HepG2 (cell line): ENCODE results near the gene ATOH7. TPM values are rescaled to one million over a fixed set of nuclear protein-coding genes. Genes with fewer than 3 reads are reported as not detected.

ENCODE experiments used
- ARID5B ChIP-seq: IDR thresholded peaks from 2 replicates; pipeline ENCODE4 v1.4.0; 2020; ENCODE audit warnings: mild to moderate bottlenecking, missing genetic modification reagents
- CC2D1A ChIP-seq: sonication (generic); formaldehyde crosslinking; IDR thresholded peaks from 2 replicates; pipeline ENCODE4 v1.8.1; 2023; ENCODE audit warnings: mild to moderate bottlenecking, missing genetic modification reagents
- FOXO4 ChIP-seq: sonication (generic); formaldehyde crosslinking; conservative IDR thresholded peaks from 2 replicates; pipeline ENCODE4 v1.8.1; 2023; ENCODE audit warnings: missing genetic modification reagents
- ISL2 ChIP-seq: sonication (generic); formaldehyde crosslinking; IDR thresholded peaks from 2 replicates; pipeline ENCODE4 v1.5.0; 2020; ENCODE audit warnings: missing genetic modification reagents
- NAIF1 ChIP-seq: sonication (generic); formaldehyde crosslinking; IDR thresholded peaks from 2 replicates; pipeline ENCODE4 v1.5.0; 2020; ENCODE audit warnings: mild to moderate bottlenecking, missing genetic modification reagents, borderline replicate concordance
- SATB2 ChIP-seq: sonication (generic); formaldehyde crosslinking; IDR thresholded peaks from 2 replicates; pipeline ENCODE4 v1.5.0; 2020; ENCODE audit warnings: missing genetic modification reagents
- ZNF138 ChIP-seq: sonication (generic); formaldehyde crosslinking; IDR thresholded peaks from 2 replicates; pipeline ENCODE4 v1.5.0; 2020; ENCODE audit warnings: mild to moderate bottlenecking, low read depth, missing genetic modification reagents
- ZNF879 ChIP-seq: sonication (generic); formaldehyde crosslinking; IDR thresholded peaks from 2 replicates; pipeline ENCODE4 v1.8.1; 2023; ENCODE audit warnings: missing genetic modification reagents
- polyA plus RNA-seq, 8 experiments: library from polyadenylated mRNA; depleted of rRNA in 3 of 8; stranded (reverse) in 7 of 8; unstranded in 1 of 8; fragments of >200 nt; fragmentation: Illumina TruSeq in 4 of 8; extraction: Trizol in 4 of 8; gene quantifications; 2 replicates each; pipeline versions ENCODE4 v1.2.1 to v1.2.3, GENCODE V29; 2011 to 2016; ENCODE audit warnings: low read depth in 4 of 8, missing spikeins in 1 of 8, mixed read lengths in 1 of 8; ENCODE audit not compliant: insufficient read depth in 1 of 8
- total RNA-seq, 5 experiments: library from RNA; depleted of rRNA; stranded (reverse); fragments of >200 nt; fragmentation: Illumina TruSeq; extraction: Trizol; gene quantifications; 2 replicates each; pipeline ENCODE4 v1.2.3, GENCODE V29; 2016; ENCODE audit warnings: low read depth in 1 of 5
- TF ChIP-seq, protein P1 (sequence below): sonication (generic); formaldehyde crosslinking; IDR thresholded peaks from 2 replicates; pipeline ENCODE4 v1.5.1; 2020; ENCODE audit warnings: mild to moderate bottlenecking, missing genetic modification reagents, moderate library complexity
- TF ChIP-seq, protein P2 (sequence below): sonication (generic); formaldehyde crosslinking; IDR thresholded peaks from 2 replicates; pipeline ENCODE4 v1.5.0; 2020; ENCODE audit warnings: missing genetic modification reagents
- TF ChIP-seq, protein P3 (sequence below): sonication (generic); formaldehyde crosslinking; IDR thresholded peaks from 2 replicates; pipeline ENCODE4 v1.8.0; 2023; ENCODE audit warnings: mild to moderate bottlenecking, missing genetic modification reagents
- TF ChIP-seq, protein P4 (sequence below): sonication (generic); formaldehyde crosslinking; IDR thresholded peaks from 2 replicates; pipeline ENCODE4 v1.4.0; 2020; ENCODE audit warnings: missing genetic modification reagents

ATOH7 gene
- total and polyA plus RNA-seq, 2 of the 13 experiments (the other 11 are each of a cell fraction or from before 2014, with no cell fraction given), result 0.07 to 0.11 TPM

GRCh38 chr10:68231106-68231816 lies 652 bp downstream of the ATOH7 start (continued):
- TF ChIP-seq ISL2 (CRISPR knock-in tag), result peak; percentile 59
- no peak for TF ChIP-seq ARID5B (CRISPR knock-in tag)
- TF ChIP-seq, protein P1, sequence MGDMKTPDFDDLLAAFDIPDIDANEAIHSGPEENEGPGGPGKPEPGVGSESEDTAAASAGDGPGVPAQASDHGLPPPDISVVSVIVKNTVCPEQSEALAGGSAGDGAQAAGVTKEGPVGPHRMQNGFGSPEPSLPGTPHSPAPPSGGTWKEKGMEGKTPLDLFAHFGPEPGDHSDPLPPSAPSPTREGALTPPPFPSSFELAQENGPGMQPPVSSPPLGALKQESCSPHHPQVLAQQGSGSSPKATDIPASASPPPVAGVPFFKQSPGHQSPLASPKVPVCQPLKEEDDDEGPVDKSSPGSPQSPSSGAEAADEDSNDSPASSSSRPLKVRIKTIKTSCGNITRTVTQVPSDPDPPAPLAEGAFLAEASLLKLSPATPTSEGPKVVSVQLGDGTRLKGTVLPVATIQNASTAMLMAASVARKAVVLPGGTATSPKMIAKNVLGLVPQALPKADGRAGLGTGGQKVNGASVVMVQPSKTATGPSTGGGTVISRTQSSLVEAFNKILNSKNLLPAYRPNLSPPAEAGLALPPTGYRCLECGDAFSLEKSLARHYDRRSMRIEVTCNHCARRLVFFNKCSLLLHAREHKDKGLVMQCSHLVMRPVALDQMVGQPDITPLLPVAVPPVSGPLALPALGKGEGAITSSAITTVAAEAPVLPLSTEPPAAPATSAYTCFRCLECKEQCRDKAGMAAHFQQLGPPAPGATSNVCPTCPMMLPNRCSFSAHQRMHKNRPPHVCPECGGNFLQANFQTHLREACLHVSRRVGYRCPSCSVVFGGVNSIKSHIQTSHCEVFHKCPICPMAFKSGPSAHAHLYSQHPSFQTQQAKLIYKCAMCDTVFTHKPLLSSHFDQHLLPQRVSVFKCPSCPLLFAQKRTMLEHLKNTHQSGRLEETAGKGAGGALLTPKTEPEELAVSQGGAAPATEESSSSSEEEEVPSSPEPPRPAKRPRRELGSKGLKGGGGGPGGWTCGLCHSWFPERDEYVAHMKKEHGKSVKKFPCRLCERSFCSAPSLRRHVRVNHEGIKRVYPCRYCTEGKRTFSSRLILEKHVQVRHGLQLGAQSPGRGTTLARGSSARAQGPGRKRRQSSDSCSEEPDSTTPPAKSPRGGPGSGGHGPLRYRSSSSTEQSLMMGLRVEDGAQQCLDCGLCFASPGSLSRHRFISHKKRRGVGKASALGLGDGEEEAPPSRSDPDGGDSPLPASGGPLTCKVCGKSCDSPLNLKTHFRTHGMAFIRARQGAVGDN (CRISPR knock-in tag), result peak; percentile 94
- TF ChIP-seq, protein P2, sequence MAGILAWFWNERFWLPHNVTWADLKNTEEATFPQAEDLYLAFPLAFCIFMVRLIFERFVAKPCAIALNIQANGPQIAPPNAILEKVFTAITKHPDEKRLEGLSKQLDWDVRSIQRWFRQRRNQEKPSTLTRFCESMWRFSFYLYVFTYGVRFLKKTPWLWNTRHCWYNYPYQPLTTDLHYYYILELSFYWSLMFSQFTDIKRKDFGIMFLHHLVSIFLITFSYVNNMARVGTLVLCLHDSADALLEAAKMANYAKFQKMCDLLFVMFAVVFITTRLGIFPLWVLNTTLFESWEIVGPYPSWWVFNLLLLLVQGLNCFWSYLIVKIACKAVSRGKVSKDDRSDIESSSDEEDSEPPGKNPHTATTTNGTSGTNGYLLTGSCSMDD (CRISPR knock-in tag), result peak; percentile 83; the same call in 1 of the 2 replicates
- peak; percentile 89; the same call in 1 of the 2 replicates for TF ChIP-seq ZNF879 (CRISPR knock-in tag)
- TF ChIP-seq, protein P3, sequence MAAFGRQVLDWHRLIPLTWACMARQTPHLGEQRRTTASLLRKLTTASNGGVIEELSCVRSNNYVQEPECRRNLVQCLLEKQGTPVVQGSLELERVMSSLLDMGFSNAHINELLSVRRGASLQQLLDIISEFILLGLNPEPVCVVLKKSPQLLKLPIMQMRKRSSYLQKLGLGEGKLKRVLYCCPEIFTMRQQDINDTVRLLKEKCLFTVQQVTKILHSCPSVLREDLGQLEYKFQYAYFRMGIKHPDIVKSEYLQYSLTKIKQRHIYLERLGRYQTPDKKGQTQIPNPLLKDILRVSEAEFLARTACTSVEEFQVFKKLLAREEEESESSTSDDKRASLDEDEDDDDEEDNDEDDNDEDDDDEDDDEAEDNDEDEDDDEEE (CRISPR knock-in tag), result peak; percentile 89
- TF ChIP-seq, protein P4, sequence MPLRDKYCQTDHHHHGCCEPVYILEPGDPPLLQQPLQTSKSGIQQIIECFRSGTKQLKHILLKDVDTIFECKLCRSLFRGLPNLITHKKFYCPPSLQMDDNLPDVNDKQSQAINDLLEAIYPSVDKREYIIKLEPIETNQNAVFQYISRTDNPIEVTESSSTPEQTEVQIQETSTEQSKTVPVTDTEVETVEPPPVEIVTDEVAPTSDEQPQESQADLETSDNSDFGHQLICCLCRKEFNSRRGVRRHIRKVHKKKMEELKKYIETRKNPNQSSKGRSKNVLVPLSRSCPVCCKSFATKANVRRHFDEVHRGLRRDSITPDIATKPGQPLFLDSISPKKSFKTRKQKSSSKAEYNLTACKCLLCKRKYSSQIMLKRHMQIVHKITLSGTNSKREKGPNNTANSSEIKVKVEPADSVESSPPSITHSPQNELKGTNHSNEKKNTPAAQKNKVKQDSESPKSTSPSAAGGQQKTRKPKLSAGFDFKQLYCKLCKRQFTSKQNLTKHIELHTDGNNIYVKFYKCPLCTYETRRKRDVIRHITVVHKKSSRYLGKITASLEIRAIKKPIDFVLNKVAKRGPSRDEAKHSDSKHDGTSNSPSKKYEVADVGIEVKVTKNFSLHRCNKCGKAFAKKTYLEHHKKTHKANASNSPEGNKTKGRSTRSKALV, result peak; percentile 96
- peak; percentile 82; the same call in 1 of the 2 replicates for TF ChIP-seq NAIF1 (CRISPR knock-in tag)
- TF ChIP-seq CC2D1A (CRISPR knock-in tag), result no peak
- TF ChIP-seq FOXO4 (CRISPR knock-in tag), result 0 out of 2 replicates have a peak, but pooled peaks have one; percentile 46
- 0 out of 2 replicates have a peak, but pooled peaks have one; percentile 32 for TF ChIP-seq ZNF138 (CRISPR knock-in tag)
- TF ChIP-seq SATB2 (CRISPR knock-in tag), result peak; percentile 92
